Glomerular visceral epithelial cell (primary cell): ENCODE data around the gene FAM50B.

Experiments
- DNase-seq: peaks from one replicate; pipeline ENCODE4 v3.0.0-alpha.2; 2016; ENCODE audit errors: extremely low spot score

Gene FAM50B

GRCh38 chr6:3872370-3872854 lies 23.2 kb downstream of the FAM50B start:
- DNase-seq, result no peak

GRCh38 chr6:3873051-3873450 lies 23.9 kb downstream of the FAM50B start:
- DNase-seq, result no peak

DNA sequence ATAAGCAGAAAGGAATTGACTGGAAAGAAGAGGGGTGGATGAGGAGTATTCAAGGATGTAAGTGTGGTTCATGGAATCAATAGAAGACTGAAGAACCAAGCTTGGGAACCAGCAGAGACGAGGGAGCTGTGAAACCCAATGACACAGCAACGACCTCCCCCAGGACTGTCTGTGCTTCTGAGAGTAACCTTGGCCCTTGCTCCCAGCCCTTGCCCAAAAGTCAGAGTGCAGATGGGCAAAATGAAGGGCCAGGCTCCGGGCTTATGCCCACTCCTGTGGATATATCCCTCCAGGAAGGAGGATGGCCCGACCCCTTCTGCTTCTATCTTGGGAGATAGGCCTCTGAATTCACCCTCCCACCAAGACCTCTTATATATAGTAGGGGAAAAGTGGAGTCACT lies 24.9 kb downstream of the FAM50B start:
- DNase-seq, result no peak

- no peak for DNase-seq
Observed at GRCh38 chr6:3875486-3875885, 26.3 kb downstream of the FAM50B start.

GRCh38 chr6:3876101-3876500 lies 26.9 kb downstream of the FAM50B start:
- DNase-seq, result no peak

DNA sequence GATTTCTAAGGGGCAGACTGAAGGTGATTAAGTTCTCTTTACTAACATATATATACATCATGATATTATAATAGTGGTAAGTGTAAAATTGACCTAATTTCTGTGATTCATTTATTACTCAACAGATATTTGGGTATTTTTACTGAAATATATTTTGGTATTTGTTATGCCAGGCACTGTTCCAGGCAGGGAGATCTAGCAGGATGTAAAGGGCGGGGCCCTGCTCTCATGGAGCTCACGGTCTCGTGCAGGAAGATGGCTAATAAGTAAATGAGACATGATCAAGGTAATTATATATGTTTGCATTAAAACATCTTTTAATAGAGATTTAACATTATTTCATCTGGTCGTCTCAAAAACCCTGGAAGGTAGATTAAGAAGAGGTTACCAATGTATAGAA lies 27.7 kb downstream of the FAM50B start:
- no peak for DNase-seq

DNA sequence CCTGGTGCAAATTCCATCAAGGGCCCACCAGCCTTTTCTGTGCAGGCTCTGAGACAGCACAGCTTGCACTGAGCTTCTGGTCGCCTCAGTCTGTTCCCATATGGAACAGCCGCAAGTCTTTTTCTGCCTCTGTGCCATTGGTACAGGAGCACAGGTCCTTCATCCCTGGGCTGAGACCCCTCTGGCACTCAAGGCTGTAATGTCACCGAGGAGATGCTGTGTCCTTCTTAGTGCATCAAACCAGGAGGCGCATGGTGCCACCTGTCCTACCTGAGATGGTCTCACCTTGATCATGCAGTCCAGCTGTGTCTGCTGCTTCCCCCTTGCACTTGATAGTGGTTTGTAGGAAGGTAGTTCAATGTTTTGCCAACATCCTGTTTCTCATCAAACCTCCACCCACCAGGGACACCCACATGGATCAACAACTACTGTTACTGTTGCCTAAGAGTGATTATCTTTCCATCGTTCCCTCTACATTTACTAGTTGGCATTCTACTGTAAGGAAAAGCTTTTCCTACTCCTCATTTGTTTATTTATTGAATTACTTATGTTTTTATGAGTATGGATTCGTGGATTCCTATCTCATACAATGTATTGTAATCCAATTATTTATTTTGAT lies 29.0 kb downstream of the FAM50B start:
- no peak for DNase-seq

DNA sequence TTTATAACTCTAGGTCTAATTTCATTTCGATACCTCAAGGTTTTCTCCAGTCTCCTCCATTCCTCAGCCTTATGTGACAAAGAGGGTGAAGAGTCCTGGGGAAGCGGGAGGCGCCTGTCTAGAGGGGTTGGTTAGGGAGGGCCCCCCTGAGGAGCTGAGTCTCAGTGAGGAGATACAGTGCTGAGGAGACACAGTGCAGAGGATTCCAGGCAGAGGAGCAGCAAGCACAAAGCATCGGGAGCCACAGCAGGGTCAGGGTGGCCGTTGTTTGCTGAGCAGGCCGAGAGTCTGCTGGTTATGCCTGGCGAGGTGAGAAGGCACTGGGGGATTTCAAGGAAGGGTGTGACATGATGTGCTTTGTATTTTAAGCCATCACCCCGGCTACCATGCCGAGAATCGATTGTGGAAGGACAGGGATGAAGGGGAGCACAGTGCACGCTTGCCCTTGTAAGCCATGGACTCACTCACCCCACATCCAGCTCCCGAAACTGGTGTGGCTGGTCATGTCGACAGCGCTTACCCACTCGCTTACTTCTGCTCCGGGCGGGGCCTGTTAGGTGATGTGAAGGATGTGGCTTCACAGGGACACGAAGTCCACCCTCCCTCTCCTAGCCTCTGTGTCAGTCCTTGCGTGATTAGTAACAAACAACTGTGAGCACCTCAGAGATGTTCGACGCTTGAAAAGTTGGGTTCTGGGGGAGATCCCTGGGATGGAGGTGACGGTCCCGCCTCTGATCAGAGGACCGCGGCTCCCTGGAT lies 30.2 kb downstream of the FAM50B start:
- no peak for DNase-seq

GRCh38 chr6:3881711-3882421 lies 32.7 kb downstream of the FAM50B start:
- no peak for DNase-seq

DNA sequence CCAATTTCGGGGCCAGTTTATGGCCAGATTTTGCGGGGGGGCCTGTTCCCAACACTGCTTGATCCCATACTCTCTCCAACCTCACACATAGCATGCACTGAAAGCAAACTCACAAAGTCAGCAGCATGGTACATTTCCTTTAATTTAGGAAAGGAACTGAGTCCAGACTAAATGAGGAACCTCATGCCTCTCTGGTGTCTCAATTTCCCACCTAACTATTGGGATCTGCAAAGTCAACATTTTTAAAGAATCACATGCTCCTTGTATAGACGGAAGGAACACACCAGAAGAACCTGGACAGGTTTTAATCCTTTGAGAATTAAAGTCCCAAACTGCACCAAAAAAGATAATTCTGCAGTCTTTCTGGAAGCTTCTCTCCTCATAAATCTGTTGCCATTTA lies 33.3 kb downstream of the FAM50B start:
- DNase-seq, result no peak

- DNase-seq, result no peak
Observed at GRCh38 chr6:3882866-3883265, 33.7 kb downstream of the FAM50B start.

GRCh38 chr6:3884007-3884745 lies 35.0 kb downstream of the FAM50B start:
- peak; percentile 77 for DNase-seq

- peak; percentile 46 for DNase-seq
Observed at GRCh38 chr6:3885262-3886036, 36.3 kb downstream of the FAM50B start.

DNA sequence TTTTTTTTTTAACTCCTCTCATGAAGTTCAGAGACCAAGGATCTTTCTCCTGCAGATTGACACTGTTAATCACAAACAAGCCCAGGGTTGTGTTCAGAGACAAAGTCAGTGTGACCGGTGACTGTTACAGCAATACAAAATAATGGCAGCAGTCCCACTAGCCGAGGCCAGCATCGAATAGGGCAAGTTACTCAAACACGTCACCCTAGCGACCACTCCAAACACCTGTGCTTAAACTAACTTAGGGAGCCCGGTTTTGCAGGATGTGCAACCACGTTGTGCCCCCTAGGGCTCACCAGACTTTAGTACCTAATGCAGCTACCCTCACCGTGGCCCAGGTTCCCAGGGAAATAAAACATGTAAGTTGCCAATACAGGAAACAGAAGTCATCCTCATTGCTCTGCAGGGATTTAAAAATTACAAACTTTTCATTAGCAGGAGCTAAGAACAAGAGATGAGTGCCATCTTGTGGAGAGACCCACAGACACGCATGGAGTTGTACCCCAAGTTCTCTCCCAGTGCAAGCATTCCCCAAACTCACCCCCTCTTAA lies 38.1 kb downstream of the FAM50B start:
- no peak for DNase-seq

DNA sequence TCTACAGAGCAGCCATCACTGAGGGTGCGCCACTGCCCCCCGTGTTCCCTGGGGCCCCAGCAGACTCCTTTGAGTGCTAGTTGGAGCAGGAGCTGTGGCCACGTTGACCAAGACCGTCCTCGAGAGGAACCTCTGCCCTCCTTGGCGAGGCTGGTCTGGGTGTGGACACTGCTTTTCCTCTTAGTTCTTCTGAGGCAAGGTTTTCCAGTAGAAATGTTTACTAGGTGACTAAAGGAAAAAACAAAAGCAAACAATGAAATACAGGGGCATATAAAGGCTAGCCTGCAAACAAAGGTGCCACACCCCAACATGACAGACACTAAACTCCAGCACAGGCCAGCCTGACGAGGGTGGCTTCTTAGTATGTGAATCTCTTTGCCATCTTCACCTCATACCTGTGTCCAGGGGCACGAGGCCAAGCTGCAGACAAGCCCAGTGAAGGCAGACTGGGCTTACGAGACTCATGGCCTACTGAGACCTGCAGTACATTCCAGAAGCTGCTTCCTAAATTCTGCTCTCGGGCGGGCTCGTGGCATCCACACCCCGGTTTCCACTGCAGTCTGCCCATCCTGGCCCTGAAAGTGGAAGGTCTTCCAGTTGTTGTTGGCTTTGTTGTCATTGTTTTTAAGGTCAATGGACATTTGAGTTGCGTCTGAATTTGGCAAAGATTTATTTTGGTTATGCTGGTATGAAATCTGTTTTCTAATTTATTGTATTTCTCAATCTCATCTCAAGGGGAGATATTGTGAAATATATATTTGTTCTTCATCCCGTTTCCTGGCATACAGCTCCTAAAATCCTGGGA lies 39.2 kb downstream of the FAM50B start:
- no peak for DNase-seq

DNA sequence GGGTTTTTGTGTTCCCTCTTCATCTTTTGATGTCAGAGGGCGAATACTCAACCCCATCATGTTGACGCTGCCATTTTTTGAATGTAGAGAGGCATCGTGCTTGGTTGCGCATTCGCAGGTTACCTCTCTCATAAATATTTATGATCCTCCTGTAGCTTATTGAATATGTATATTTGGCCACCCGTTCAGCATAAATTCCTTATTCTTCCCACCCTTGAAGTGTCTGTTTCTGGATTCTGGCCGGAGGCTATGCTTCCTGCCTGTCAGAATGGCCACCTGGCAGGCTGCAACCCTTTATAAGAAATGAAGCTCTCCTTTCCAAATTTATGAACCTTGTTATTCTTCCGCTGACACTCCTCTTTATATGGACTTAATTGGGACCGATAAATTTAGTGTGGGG lies 40.9 kb downstream of the FAM50B start:
- no peak for DNase-seq

- DNase-seq, result no peak
Observed at GRCh38 chr6:3891883-3892282, 42.7 kb downstream of the FAM50B start.

DNA sequence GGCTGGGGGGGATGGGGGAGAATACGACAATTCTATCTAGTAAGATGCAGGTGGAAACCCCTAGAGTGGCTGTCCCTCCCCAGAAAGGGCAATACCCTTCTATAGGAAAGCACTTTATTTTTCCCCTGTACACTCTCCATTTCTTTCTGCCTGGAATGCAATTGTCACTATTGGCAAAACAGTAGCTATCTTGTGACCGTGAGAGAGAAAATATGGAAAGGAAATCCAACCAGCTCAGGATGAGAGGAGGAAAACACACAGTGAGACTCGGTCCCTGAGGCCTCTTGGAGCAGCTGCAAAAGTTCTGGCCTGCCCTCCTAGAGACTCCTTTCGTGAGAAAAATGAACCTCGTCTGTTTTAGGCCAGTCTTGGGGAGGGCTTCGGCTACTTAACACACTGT lies 43.4 kb downstream of the FAM50B start:
- no peak for DNase-seq

DNA sequence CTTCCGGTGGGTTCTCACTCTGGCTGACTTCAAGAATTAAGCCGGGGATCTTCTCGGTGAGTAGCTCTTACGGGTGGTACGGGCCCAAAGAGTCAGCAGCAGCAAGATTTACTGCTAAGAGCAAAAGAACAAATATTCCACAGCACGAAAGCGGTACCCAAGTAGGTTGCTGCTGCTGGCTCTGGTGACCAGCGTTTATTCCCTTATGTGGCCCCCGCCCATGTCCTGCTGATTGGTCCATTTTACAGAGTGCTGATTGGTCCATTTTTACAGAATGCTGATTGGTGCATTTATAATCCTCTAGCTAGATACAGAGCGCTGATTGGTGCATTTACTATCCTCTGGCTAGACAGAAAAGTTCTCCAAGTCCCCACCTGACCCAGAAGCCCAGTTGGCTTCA lies 44.3 kb downstream of the FAM50B start:
- no peak for DNase-seq

GRCh38 chr6:3893917-3894316 lies 44.7 kb downstream of the FAM50B start:
- DNase-seq, result no peak
